Measurements from ENCODE around the gene PPP2R5C.
"Not testable (repeated sequence)": the region's sequence is repeated elsewhere in the genome, so short reads cannot be mapped to it uniquely, and the experiment has no call there.

Gene PPP2R5C

GRCh38 chr14:101761032-101761880, at the start of gene PPP2R5C:
Gene PPP2R5C, plus strand, starts transcription at chr14:101761709. Its CDS starts 185 bp downstream, at chr14:101761894.
- DNase-seq: no peak

- DNase-seq: not testable (repeated sequence)
Observed at GRCh38 chr14:101711857-101712233, 49.7 kb upstream of the PPP2R5C start.

GRCh38 chr14:101712341-101712740, 49.2 kb upstream of the PPP2R5C start:
- not testable (repeated sequence) for DNase-seq

- not testable (repeated sequence) for DNase-seq
Observed at GRCh38 chr14:101713091-101713490, 48.4 kb upstream of the PPP2R5C start.

- DNase-seq: no peak
Observed at GRCh38 chr14:101713621-101714349, 47.7 kb upstream of the PPP2R5C start.

GRCh38 chr14:101714394-101714793, 47.1 kb upstream of the PPP2R5C start:
- no peak for DNase-seq

- DNase-seq: no peak
Observed at GRCh38 chr14:101715210-101716076, 46.1 kb upstream of the PPP2R5C start.

- no peak for DNase-seq
Observed at GRCh38 chr14:101716077-101716950, 45.2 kb upstream of the PPP2R5C start.

GRCh38 chr14:101716956-101717662, 44.4 kb upstream of the PPP2R5C start:
- DNase-seq: no peak

- DNase-seq: no peak
Observed at GRCh38 chr14:101717663-101718490, 43.6 kb upstream of the PPP2R5C start.

- DNase-seq: no peak
Observed at GRCh38 chr14:101719045-101719645, 42.4 kb upstream of the PPP2R5C start.

- DNase-seq: no peak
Observed at GRCh38 chr14:101719708-101720107, 41.8 kb upstream of the PPP2R5C start.

GRCh38 chr14:101721111-101721510, 40.4 kb upstream of the PPP2R5C start:
- DNase-seq: no peak

- DNase-seq: no peak
Observed at GRCh38 chr14:101721951-101722661, 39.4 kb upstream of the PPP2R5C start.

GRCh38 chr14:101723061-101723595, 38.4 kb upstream of the PPP2R5C start:
- DNase-seq: no peak

GRCh38 chr14:101725652-101726051, 35.9 kb upstream of the PPP2R5C start:
- DNase-seq: not testable (repeated sequence)

GRCh38 chr14:101726295-101726953, 35.1 kb upstream of the PPP2R5C start:
- DNase-seq: no peak

- DNase-seq: no peak
Observed at GRCh38 chr14:101726954-101727302, 34.6 kb upstream of the PPP2R5C start.

Data from NCI-H2081 treated with DMSO at 0.1 percent for 48 hours (cell line).